Measurements from ENCODE around the gene SNX10. TPM values are rescaled to one million over a fixed set of nuclear protein-coding genes. Genes with fewer than 3 reads are reported as not detected.

Gene SNX10
- total and polyA plus RNA-seq, 2 of the 8 experiments (the other 6 are each of a cell fraction or from before 2014, with no cell fraction given) = 4.4 to 9.6 TPM

DNA sequence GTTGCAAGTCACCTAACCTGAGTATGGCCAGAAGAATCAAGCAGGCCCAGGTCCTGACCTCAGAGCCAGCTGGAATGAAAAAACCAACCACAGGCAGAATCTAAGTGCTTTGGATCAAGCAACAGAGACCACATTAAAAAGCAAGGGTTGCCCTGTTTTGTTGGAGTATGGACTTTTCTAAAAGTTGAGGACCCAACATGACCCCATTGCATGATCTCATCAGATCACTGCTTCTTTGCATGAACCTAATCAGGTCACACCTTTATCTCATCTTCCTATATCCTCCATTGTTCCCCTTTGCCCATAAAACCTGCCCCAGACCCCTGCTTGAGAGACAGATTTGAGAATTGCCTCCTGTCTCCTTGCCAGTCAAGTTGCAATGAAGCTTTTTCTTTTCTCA lies 11.6 kb upstream of the SNX10 start:
- DNase-seq (ENCODE audit: low read depth in 1 of 2, low spot score in 2 of 2) (no peak), FAIRE-seq (no peak)
- H4K20me1 ChIP-seq (replicated peaks in 1 of 2; ENCODE audit: control insufficient read depth in 1 of 2, insufficient read depth in 2 of 2, low read length in 2 of 2) = no peaks in the 10 kb centered on the region
- no peak overlapping the region for H3K4me3 ChIP-seq (ENCODE audit: extremely low read depth in 1 of 4, insufficient read depth in 2 of 4, low read depth in 3 of 4, low read length in 4 of 4)
- no peak overlapping the region for H4K5ac ChIP-seq (ENCODE audit: insufficient read length, low read depth, low read length)
- no peak overlapping the region for H2AK5ac ChIP-seq (ENCODE audit: low read depth, low read length)
- H2BK5ac ChIP-seq (ENCODE audit: low read depth, low read length) = no peak overlapping the region
- H2AFZ ChIP-seq (ENCODE audit: low read length) = 0 out of 2 replicates have a peak overlapping the region, but pooled peaks have one; percentile 56
- no peaks in the 10 kb centered on the region for H3K79me1 ChIP-seq (ENCODE audit: low read depth, low read length)
- no peak overlapping the region for H3K18ac ChIP-seq (ENCODE audit: extremely low read depth, low read length)
- H3K56ac ChIP-seq (replicated peaks; ENCODE audit: insufficient read length, low read depth, low read length) = no peak overlapping the region
- no peak overlapping the region for H2BK20ac ChIP-seq (ENCODE audit: low read length)
- no peak overlapping the region for H3K4me2 ChIP-seq (ENCODE audit: insufficient read depth in 1 of 2, low read depth in 2 of 2, low read length in 2 of 2)
- no peak overlapping the region for H3K4ac ChIP-seq (replicated peaks; ENCODE audit: insufficient read length, low read depth, low read length)
- no peak overlapping the region for H4K91ac ChIP-seq (replicated peaks; ENCODE audit: insufficient read length, low read length)
- no peak overlapping the region for H2BK120ac ChIP-seq (replicated peaks; ENCODE audit: low read depth, low read length)
- no peaks in the 10 kb centered on the region for H3K36me3 ChIP-seq (ENCODE audit: control insufficient read depth in 2 of 4, insufficient read depth in 4 of 4, low read length in 3 of 4)
- H3K14ac ChIP-seq (ENCODE audit: insufficient read length) = no peak overlapping the region
- H2BK15ac ChIP-seq (ENCODE audit: low read length) = no peak overlapping the region
- H3K4me1 ChIP-seq (replicated peaks in 1 of 4; ENCODE audit: control insufficient read depth in 3 of 4, insufficient read depth in 4 of 4, low read length in 3 of 4) = no peaks in the 10 kb centered on the region
- H3K23ac ChIP-seq (ENCODE audit: insufficient read length) = no peak overlapping the region
- POLR2A ChIA-PET (ENCODE audit: partially characterized antibody) = interaction anchor here (1.3 kb wide), 1 partner anchor 75 kb away, joined by 5 read pairs; no protein-coding TSS in a partner anchor
- no peaks in the 10 kb centered on the region for H3K79me2 ChIP-seq (ENCODE audit: control insufficient read depth in 1 of 2, insufficient read depth in 2 of 2, low read length in 2 of 2)
- H2BK12ac ChIP-seq (ENCODE audit: low read depth, low read length) = no peak overlapping the region
- peaks cover 0 to 3% of the 10 kb centered on the region in 2 experiments; a peak in 1 of 4 replicates for H3K9me3 ChIP-seq (ENCODE audit: insufficient read depth in 2 of 2, low read depth in 1 of 2, low read length in 1 of 2)
- H3K23me2 ChIP-seq (ENCODE audit: low read depth, low read length) = no peaks in the 10 kb centered on the region
- no peak overlapping the region for H3K27ac ChIP-seq (ENCODE audit: low read depth, low read length)
- H3K9ac ChIP-seq (replicated peaks in 1 of 4; ENCODE audit: extremely low read depth in 1 of 4, low read depth in 3 of 4, low read length in 3 of 4) = no peak overlapping the region
- no peak overlapping the region for H4K8ac ChIP-seq (ENCODE audit: extremely low read depth, insufficient read depth, low read length)
- no peaks in the 10 kb centered on the region for H3K27me3 ChIP-seq (replicated peaks in 1 of 4; ENCODE audit: control insufficient read depth in 3 of 4, extremely low read depth in 1 of 4, insufficient read depth in 3 of 4, low read length in 3 of 4)
- CTCF ChIA-PET (ENCODE audit: partially characterized antibody) = interaction anchor here (0.7 to 1.2 kb wide), 2 partner anchors 59 to 388 kb away, joined by 3 read pairs; no protein-coding TSS in a partner anchor
- TF ChIP-seq HDAC6 (IDR thresholded peaks at IDR 0.05; ENCODE audit: low read depth, low read length) = no peak
- TF ChIP-seq TAF1 (IDR thresholded peaks at IDR 0.05; ENCODE audit: low read depth, low read length) = no peak
- TF ChIP-seq RNF2 (IDR thresholded peaks at IDR 0.05; ENCODE audit: borderline replicate concordance, low read depth, low read length, missing control alignments, poor library complexity, severe bottlenecking) = no peak
- no peak for TF ChIP-seq CHD2 (IDR thresholded peaks at IDR 0.05; ENCODE audit: low read length)
- no peak for TF ChIP-seq SP1 (IDR thresholded peaks at IDR 0.05; ENCODE audit: low read depth, low read length)
- TF ChIP-seq SUZ12 (IDR thresholded peaks at IDR 0.05; ENCODE audit: low read length) = no peak
- TF ChIP-seq EZH2 (IDR thresholded peaks at IDR 0.05; ENCODE audit: low read depth, low read length, severe bottlenecking) = no peak
- TF ChIP-seq SRF (IDR thresholded peaks at IDR 0.05; ENCODE audit: low read depth, low read length) = no peak
- TF ChIP-seq TAF7 (optimal IDR thresholded peaks at IDR 0.05; ENCODE audit: borderline replicate concordance, low read depth, low read length) = no peak
- TF ChIP-seq JUND (IDR thresholded peaks at IDR 0.05; ENCODE audit: low read length) = no peak
- TF ChIP-seq SIX5 (IDR thresholded peaks at IDR 0.05; ENCODE audit: low read depth, low read length) = no peak
- no peak for TF ChIP-seq KDM4A (IDR thresholded peaks at IDR 0.05; ENCODE audit: low read depth, low read length, severe bottlenecking)
- no peak for TF ChIP-seq POLR2AphosphoS5 (IDR thresholded peaks at IDR 0.05; ENCODE audit: low read depth, low read length)
- no peak for TF ChIP-seq SIN3A (conservative IDR thresholded peaks at IDR 0.05 in 1 of 2, IDR thresholded peaks at IDR 0.05 in 1 of 2; ENCODE audit: low read depth in 1 of 2, low read length in 2 of 2)
- no peak for TF ChIP-seq BRCA1 (IDR thresholded peaks at IDR 0.05; ENCODE audit: low read depth, low read length)

All from H1 (cell line).